HEK293 (cell line): ENCODE measurements around the gene S100G.

Experiments used
- BCL11A ChIP-seq: fragments of 450-650 bp; formaldehyde crosslinking; IDR thresholded peaks from 2 replicates; pipeline ENCODE4 v1.5.1; 2016; ENCODE audit warnings: low read depth, missing biosample characterization, missing genetic modification characterization
- CTCF ChIP-seq: fragments of 450-650 bp; formaldehyde crosslinking; IDR thresholded peaks from 2 replicates; pipeline ENCODE4 v1.5.1; 2016; ENCODE audit warnings: missing biosample characterization, missing genetic modification characterization
- ZNF362 ChIP-seq: fragments of 450-650 bp; formaldehyde crosslinking; IDR thresholded peaks from 2 replicates; pipeline ENCODE4 v1.5.1; 2016; ENCODE audit warnings: missing biosample characterization, missing genetic modification characterization
- ZNF785 ChIP-seq: fragments of 450-650 bp; formaldehyde crosslinking; IDR thresholded peaks from 2 replicates; pipeline ENCODE4 v1.5.1; 2016; ENCODE audit warnings: missing biosample characterization, missing genetic modification characterization

- TF ChIP-seq ZNF362 (no peak), BCL11A (tag by site-specific recombination) (no peak), ZNF785 (tag by site-specific recombination) (no peak), CTCF (tag by site-specific recombination) (no peak)
Measured at GRCh38 chrX:16604337-16604736, 45.6 kb upstream of the S100G start.
